Body of pancreas (tissue), 4 donors: ENCODE measurements around the gene CPLANE2. TPM values are rescaled to one million over a fixed set of nuclear protein-coding genes. Genes with fewer than 3 reads are reported as not detected.

ENCODE experiments used
- ATAC-seq: fragments of 150-250 bp; one replicate; pipeline ENCODE4 v1.9.1; 2016
- DNase-seq, 4 donors: peaks; one replicate each; pipeline ENCODE4 v3.0.0-alpha.2; 2019
- H3K27ac ChIP-seq, 4 donors: fragments of 200-600 bp; sonication (generic); 1 replicate in 3 of 4; 2 replicates in 1 of 4; pipeline versions ENCODE4 v1.5.1 to v1.6.1; 2016 to 2019; ENCODE audit warnings: mild to moderate bottlenecking in 1 of 4, mixed read lengths in 1 of 4, moderate library complexity in 1 of 4
- H3K27me3 ChIP-seq, 2 donors: fragments of 200-600 bp; sonication (generic); one replicate each; pipeline ENCODE4 v1.6.0; 2016; ENCODE audit warnings: mild to moderate bottlenecking in 1 of 2
- H3K36me3 ChIP-seq, 2 donors: fragments of 200-600 bp; sonication (generic); replicated peaks in 1 of 2; 2 replicates each; pipeline ENCODE4 v1.5.1; 2016; ENCODE audit warnings: low read depth in 2 of 2; ENCODE audit not compliant: insufficient read depth in 1 of 2
- H3K4me1 ChIP-seq: fragments of 200-600 bp; sonication (generic); one replicate; pipeline ENCODE4 v1.6.0; 2016
- H3K4me3 ChIP-seq, 2 donors: fragments of 200-600 bp; sonication (generic); 1 replicate in 1 of 2; 2 replicates in 1 of 2; pipeline ENCODE4 v1.5.1; 2016 to 2019
- H3K9me3 ChIP-seq, 3 donors: fragments of 200-600 bp; sonication (generic); 1 replicate in 2 of 3; 2 replicates in 1 of 3; pipeline ENCODE4 v1.5.1; 2016
- CTCF ChIP-seq, 7 experiments: fragments of 450-650 bp in 4 of 7; fragments of 200-600 bp in 3 of 7; sonication (generic) in 3 of 7; IDR thresholded peaks; one replicate each; pipeline ENCODE4 v1.5.1; 2016 to 2019; ENCODE audit warnings: antibody characterized with exemption in 7 of 7
- POLR2A ChIP-seq, 3 donors: fragments of 450-650 bp; IDR thresholded peaks; one replicate each; pipeline ENCODE4 v1.6.1; 2016; ENCODE audit warnings: antibody characterized with exemption in 3 of 3, mild to moderate bottlenecking in 2 of 3
- WGBS, 2 donors: methylation state at CpG; one replicate each; pipeline ENCODE4 v1.1.5; 2017; 5-methylcytosine and 5-hydroxymethylcytosine counted together
- intact Hi-C: fragments of 100-400 bp; cut with DNase I; formaldehyde crosslinking; loops from one replicate; pipeline ENCODE4 v1.15.1; 2023
- total RNA-seq, 2 donors: library from RNA; depleted of rRNA; stranded (reverse); fragments of >200 nt; gene quantifications; one replicate each; pipeline ENCODE4 v1.1.0, GENCODE V29; 2016

CPLANE2 gene
- total RNA-seq, 2 donors from 2014 or later = 3.6 TPM

GRCh38 chr1:16204216-16204615 is 32.8 kb downstream of the CPLANE2 start:
- Histone ChIP-seq H3K36me3 (no peaks in the 10 kb centered on the region), H3K27me3 (no peaks in the 10 kb centered on the region)
- WGBS, 2 donors = 50 to 90% methylated on average over 1 to 2 of the region's 2 CpGs

GRCh38 chr1:16203550-16203949 is 33.4 kb downstream of the CPLANE2 start:
- DNase-seq = no peak
- Histone ChIP-seq H3K4me1 (peaks cover 25% of the 10 kb centered on the region), H3K27me3 (no peaks in the 10 kb centered on the region), H3K4me3 (no peak overlapping the region), H3K27ac (no peak overlapping the region), H3K36me3 (no peaks in the 10 kb centered on the region), H3K9me3 (no peaks in the 10 kb centered on the region)
- no peak for ATAC-seq
- TF ChIP-seq POLR2A (IDR thresholded peaks at IDR 0.05) (no peak), CTCF (IDR thresholded peaks at IDR 0.05) (no peak)
- intact Hi-C loops = no loop called here
- 69 to 81% methylated on average over 3 of the region's 3 CpGs for WGBS, 2 donors

More at GRCh38 chr1:16204216-16204615, 32.8 kb downstream of the CPLANE2 start:
- TF ChIP-seq POLR2A (IDR thresholded peaks at IDR 0.05) (no peak), CTCF (IDR thresholded peaks at IDR 0.05) (no peak)
- Histone ChIP-seq H3K4me1 (peaks cover 28% of the 10 kb centered on the region), H3K9me3 (no peaks in the 10 kb centered on the region), H3K27ac (no peak overlapping the region), H3K4me3 (no peak overlapping the region)
- intact Hi-C loops = no loop called here
- DNase-seq (no peak), ATAC-seq (no peak)

- Histone ChIP-seq H3K4me3 (no peak overlapping the region), H3K27ac (no peak overlapping the region), H3K36me3 (no peaks in the 10 kb centered on the region), H3K9me3 (no peaks in the 10 kb centered on the region), H3K4me1 (peaks cover 16% of the 10 kb centered on the region), H3K27me3 (no peaks in the 10 kb centered on the region)
- WGBS, 2 donors = 90 to 91% methylated on average over 10 to 20 of the region's 24 CpGs
- DNase-seq = no peak
- intact Hi-C loops = no loop called here
- TF ChIP-seq POLR2A (IDR thresholded peaks at IDR 0.05) (no peak), CTCF (IDR thresholded peaks at IDR 0.05) (no peak)
- ATAC-seq = no peak
These were observed 34.4 kb downstream of the CPLANE2 start for GRCh38 chr1:16202281-16203210.

GRCh38 chr1:16199700-16200099 is 37.3 kb downstream of the CPLANE2 start:
- intact Hi-C loops = loop anchor here (5.0 kb wide), 1 partner anchor 43 kb away; no protein-coding TSS in a partner anchor

More at GRCh38 chr1:16199700-16200099, 37.3 kb downstream of the CPLANE2 start:
- Histone ChIP-seq H3K4me1 (no peaks in the 10 kb centered on the region), H3K36me3 (no peaks in the 10 kb centered on the region), H3K27me3 (no peaks in the 10 kb centered on the region), H3K9me3 (no peaks in the 10 kb centered on the region), H3K27ac (no peak overlapping the region), H3K4me3 (no peak overlapping the region)
- 91% methylated on average over 4 of the region's 4 CpGs for WGBS, 2 donors
- no peak for TF ChIP-seq CTCF (IDR thresholded peaks at IDR 0.05)
- TF ChIP-seq POLR2A (IDR thresholded peaks at IDR 0.05) = no peak
- ATAC-seq (no peak), DNase-seq (no peak)
